ENCODE results near the gene FAF1.
"Not testable (repeated sequence)": the region's sequence is repeated elsewhere in the genome, so short reads cannot be mapped to it uniquely, and the experiment has no call there.

Gene FAF1

GRCh38 chr1:50959913-50960844 lies at the start of gene FAF1:
Gene FAF1 (minus strand): TSS chr1:50960267. CDS start chr1:50959811, 456 bp downstream.
- peak; percentile 97 for DNase-seq

GRCh38 chr1:51009381-51009780 lies 49.3 kb upstream of the FAF1 start:
- DNase-seq = no peak

- not testable (repeated sequence) for DNase-seq
Measured at GRCh38 chr1:51005549-51005948, 45.5 kb upstream of the FAF1 start.

- DNase-seq = peak; percentile 51
Measured at GRCh38 chr1:51002516-51002915, 42.4 kb upstream of the FAF1 start.

- DNase-seq = no peak
Measured at GRCh38 chr1:51000651-51001050, 40.6 kb upstream of the FAF1 start.

GRCh38 chr1:51000160-51000559 lies 40.1 kb upstream of the FAF1 start:
- DNase-seq = no peak

GRCh38 chr1:50999375-50999774 lies 39.3 kb upstream of the FAF1 start:
- DNase-seq = not testable (repeated sequence)

GRCh38 chr1:50996083-50996482 lies 36.0 kb upstream of the FAF1 start:
- DNase-seq = no peak

- DNase-seq = no peak
Measured at GRCh38 chr1:50995651-50996050, 35.6 kb upstream of the FAF1 start.

- DNase-seq = no peak
Measured at GRCh38 chr1:50994997-50995396, 34.9 kb upstream of the FAF1 start.

- no peak for DNase-seq
Measured at GRCh38 chr1:50993645-50994044, 33.6 kb upstream of the FAF1 start.

GRCh38 chr1:50992532-50993318 lies 32.7 kb upstream of the FAF1 start:
- DNase-seq = no peak

- no peak for DNase-seq
Measured at GRCh38 chr1:50989694-50990093, 29.6 kb upstream of the FAF1 start.

GRCh38 chr1:50986653-50987052 lies 26.6 kb upstream of the FAF1 start:
- no peak for DNase-seq

- DNase-seq = no peak
Measured at GRCh38 chr1:50985094-50985493, 25.0 kb upstream of the FAF1 start.

GRCh38 chr1:50983219-50983802 lies 23.2 kb upstream of the FAF1 start:
- DNase-seq = no peak

GRCh38 chr1:50982611-50983010 lies 22.5 kb upstream of the FAF1 start:
- DNase-seq = no peak

GRCh38 chr1:50981741-50982140 lies 21.7 kb upstream of the FAF1 start:
- no peak for DNase-seq

- no peak for DNase-seq
Measured at GRCh38 chr1:50980505-50980904, 20.4 kb upstream of the FAF1 start.

- no peak for DNase-seq
Measured at GRCh38 chr1:50979937-50980336, 19.9 kb upstream of the FAF1 start.

- peak; percentile 51 for DNase-seq
Measured at GRCh38 chr1:50978852-50979781, 19.1 kb upstream of the FAF1 start.

- DNase-seq = peak; percentile 61
Measured at GRCh38 chr1:50978144-50978851, 18.2 kb upstream of the FAF1 start.

Measured in NCI-H2171 (cell line).